NCI-H226 (cell line): ENCODE data around the gene KCNIP1.

Experiments
- DNase-seq: peaks from one replicate; pipeline ENCODE4 v3.0.0-alpha.2; 2015

KCNIP1 gene

DNA sequence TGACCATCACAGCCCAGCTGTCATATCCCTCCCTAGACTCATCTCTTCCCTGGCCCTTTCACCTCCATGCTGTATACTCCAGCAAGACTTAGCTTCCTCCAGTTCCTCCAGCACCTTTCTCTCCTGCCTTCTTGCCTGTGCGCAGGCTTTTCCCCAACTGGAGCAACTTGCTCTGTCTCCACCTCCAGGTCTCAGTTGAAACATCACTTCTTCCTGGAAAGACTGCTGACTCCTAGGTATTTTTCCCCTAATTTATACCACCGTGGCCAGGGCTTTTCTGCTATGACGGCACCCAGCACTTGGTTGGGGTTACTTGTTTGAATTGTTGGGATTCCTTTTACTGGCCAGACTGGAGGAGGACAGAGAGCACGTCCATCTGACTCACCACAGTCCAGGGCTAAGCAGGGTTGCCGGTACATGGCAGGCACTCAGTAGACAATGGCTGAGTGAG is 67.5 kb downstream of the KCNIP1 start:
- DNase-seq: peak; percentile 92

DNA sequence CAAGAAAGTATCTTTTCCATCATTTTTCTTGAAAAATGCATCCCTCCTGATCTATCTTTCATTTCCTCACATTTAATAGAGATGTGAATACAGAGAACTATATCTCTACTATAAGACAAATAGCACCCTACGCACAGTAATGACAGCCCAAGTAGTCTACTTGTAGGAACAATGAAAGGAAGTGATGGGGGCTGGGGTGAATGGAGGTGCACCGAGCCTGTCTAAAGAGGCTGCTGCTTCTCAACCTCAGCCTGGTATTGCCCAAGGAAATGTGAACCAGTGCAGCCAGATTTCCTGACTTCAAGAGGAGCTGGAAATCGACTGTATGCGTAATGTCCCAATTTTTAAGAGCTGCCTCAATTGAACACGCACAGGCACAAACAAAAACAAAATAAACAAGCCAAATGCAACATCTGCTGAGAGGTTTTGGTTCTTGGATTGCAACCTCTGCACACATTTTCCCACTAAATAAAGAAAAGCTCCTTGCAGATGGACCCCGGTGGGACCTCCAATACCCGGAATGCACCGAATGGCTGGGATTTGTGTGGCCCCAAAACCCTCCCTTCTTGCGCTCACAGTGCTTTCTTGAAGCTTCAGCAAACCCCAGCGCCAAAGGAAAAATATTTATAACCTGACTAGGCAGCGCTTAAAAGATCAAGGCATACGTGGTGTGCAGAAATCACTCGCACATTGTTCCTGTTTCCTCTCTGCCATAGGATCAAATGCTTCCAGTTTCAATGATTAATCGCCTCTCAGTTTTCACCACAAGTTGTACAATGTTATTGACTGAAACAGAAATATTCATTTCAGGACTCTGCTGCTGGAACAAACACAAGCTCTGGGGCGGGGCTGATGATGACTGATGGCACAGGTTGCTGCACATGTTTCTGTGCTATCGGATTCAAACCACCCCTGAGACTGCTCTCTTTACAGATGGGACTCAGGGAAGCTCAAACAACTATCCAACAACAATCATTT is 68.3 kb downstream of the KCNIP1 start:
- no peak for DNase-seq

DNA sequence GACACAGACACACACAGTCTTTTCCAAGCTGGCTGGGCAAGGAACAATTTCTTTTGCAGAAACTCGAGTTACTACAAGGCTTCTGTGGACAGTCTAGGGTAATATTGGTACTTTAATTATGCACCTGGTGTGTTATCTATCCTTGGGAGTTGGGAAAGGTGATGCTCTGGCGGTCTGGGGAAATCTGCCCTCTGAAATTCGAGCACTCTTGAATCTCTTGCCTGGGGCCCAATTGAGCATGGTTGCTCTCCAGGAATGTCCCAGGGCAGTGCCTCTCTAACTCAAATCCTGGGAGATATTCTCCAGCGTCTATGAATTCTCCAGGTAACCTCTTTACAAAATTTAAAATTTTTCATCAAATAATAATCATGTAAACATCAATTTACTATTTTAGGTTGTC is 69.3 kb downstream of the KCNIP1 start:
- DNase-seq: no peak

DNA sequence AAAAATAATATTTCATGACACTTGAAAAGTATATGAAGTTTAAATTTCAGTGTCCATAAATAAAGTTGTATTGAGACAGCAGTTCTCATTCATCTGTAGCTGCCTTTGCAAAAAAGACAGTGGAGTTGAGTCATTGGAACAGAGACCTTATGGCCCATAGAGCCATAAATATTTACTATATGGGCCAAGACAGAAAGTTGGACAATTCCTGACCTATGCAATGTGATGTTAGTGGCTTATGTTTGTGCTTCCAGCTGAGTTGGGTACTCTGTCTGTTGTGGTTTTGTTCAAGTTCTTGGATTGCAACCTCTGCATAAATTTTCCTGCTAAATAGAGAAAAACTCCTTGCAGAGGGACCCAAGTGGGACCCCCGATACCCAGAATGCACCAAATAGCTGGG is 69.8 kb downstream of the KCNIP1 start:
- DNase-seq: no peak

DNA sequence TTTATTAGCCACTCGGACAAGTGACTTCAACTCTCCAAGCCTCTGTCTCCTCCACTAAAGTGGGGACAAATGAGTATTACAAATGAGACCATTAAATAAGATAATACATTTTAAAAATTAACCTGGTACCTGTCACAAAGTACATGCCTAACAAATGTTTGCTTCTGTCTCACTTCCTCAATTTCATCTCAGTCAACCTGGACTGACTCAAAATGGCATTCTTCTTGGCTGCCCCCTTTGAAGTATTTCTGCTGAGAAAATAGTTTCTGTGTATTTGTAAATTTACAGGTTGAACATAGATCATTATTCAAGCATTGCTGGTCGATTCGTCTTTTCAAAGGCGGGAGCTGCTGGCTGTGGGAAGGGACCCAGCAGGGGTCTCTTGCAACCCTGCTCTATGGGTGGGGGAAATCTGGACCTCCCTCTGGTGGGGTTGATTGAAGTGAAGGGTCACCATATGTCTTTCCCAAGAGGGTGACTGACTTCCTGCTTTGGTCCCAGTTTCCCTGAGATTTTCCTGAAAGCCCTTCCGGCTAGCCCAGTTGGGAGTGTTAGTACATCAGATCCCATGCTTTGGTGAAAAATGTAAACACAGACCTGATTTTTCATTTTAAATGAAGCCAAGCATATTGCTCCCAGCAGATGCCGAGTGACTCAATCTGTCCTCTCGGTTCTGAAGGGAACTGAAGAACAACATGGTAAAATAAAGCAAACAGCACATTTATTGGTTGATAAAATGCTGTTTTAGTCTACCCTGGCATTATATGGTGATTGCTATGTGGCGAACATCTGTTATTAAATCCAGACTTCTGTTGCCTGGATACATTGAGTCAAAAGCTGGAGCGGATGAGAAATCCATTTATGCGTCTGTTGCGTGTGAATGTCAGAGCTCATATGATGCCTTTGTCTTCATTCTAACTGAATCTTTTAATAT is 73.0 kb downstream of the KCNIP1 start:
- no peak for DNase-seq

DNA sequence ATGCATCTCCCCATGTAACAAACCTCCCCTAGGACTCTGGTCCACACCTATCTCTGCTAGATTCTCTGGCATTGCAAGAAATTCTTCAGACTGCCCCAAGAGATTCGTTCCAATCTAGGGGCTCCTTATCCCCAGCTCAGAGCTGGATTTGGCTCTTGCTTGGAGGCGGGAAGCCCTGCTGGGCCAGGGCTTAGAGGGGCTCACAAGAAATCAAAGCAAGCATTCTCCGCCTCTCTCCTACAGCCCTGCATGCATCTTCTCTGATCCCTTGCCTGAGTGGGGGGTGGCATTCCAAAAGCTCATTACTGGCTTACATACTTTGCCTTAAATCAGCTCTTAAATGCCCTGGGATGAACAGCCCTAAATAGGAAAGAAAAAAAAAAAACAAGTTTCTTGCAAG is 75.8 kb downstream of the KCNIP1 start:
- no peak for DNase-seq

DNA sequence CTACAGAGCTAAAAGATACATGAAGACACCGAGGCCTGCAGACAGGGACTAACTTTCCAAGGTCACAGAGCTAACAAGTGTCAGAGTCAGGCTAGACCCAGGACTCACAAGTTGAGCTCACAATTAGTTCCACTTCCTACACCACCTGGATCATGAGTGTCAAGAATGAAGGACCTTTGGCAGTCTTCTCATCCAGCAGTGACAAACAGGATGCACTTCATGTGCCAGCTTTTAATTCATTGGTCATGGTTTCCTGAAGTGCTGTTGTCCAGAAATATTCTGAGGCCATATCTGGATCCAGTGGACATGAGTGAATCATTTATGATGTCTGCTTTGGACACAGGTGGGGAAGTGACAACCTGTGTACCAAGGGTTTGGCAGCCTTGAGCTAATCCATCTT is 77.4 kb downstream of the KCNIP1 start:
- DNase-seq: no peak

DNA sequence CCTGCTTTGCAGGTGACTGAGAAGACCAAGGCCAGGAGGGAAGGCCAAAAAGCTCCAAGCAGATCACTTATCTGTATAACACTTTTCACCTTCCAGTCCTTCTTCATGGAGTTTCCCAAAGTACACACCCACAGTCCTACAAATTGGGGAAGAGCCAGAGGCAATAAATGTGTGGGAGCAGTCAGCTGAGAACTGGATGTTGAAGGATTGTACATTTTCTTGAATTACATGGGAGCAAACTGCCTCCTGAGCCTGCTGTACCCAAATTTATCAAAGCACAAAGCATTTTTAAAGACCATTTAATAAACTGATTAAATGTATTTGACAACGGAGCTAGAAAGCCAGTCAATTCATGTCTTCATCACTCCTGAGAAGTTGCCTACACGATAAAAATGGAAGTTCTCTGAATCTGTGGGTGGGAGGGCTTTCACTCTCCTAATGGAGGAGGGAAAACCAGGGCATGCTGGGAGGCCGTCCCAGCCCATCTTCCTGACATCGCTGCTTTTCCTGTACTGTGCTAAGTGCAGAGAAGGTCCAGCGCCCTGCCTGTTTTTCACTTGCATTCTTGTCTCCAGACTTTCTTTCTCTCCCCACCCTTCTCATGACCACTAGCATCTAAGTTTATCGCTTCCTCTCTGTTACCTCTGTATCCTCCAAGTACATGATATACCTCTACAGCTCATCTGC is 79.0 kb downstream of the KCNIP1 start:
- no peak for DNase-seq

DNA sequence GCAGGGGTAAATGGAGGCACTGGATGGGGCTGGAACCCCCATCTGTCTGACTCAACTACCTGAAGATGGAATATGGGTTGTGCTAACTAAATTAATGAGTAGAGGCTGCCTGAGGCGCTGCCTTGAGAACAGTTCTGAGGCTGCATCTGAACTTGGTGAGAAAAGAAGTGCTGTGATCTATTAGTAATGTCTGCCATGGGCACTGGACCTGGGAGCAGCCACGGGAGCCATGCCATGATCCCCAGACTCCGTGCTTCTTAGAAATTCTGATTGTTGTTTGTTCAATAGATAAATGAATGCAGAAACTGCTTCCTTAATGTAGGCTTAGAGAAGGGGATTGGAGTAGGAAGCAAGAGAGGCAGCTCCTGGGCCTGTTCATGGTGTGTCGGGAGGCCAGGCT is 80.2 kb downstream of the KCNIP1 start:
- DNase-seq: no peak

DNA sequence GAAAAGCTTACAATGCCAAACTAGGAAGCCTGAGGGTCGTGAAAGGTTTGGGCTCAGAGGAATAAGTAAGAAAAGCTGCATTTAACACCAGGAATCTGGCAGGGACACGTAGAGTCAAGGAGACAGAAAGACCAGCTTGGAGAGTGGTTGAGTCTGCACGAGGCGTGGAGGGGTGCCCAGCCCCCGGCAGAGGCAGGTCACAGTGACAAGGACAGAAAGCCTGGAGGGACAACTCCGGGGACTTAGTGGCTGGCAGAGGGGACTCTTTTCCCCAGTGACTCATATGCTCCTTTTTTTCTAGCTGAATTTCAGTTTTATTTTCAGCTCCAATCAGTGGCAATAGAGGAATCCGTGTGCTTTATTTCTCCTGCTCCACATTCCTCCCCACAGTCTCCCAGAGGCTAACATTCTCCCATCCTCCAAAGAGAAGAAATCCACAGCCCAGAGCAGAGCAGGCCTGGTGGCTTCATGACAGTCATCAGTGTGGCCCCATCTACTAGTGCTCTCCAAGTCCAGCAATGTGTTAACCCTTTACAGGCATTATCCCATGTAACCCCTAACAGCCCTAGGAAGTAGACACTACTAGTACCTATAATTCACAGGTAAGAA is 80.7 kb downstream of the KCNIP1 start:
- DNase-seq: no peak

DNA sequence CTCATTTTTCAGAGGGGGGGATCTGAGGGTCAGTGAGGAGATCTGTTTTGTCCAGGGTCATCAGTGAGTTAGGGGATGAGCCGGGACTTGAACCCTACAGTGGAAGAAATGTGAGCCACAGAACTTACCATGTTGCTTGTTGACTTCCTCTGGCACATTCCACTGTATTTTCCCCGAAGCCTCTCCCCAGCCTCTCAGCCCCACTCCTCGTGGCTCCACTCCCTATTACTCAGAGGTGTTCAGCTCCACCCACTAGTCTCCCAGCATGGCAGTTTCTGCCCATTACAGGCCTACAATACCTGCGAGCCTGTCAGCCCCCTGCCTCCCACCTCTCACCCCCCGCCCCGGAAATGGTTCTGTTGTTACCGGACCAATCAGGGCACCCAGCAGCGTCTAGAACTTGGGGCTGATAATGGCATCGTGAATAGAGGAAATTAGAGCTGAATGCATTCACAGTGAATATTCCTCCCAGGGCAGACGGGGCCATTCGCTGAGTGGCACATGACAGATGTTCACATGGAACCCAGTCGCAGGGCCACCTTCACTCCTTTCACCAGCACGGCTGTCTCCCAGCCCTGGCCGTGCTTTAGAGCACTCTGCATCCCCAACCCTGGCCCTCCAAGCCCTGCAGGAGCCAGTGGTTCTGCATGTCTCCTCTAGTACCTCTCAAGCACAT is 81.6 kb downstream of the KCNIP1 start:
- peak; percentile 40 for DNase-seq

DNA sequence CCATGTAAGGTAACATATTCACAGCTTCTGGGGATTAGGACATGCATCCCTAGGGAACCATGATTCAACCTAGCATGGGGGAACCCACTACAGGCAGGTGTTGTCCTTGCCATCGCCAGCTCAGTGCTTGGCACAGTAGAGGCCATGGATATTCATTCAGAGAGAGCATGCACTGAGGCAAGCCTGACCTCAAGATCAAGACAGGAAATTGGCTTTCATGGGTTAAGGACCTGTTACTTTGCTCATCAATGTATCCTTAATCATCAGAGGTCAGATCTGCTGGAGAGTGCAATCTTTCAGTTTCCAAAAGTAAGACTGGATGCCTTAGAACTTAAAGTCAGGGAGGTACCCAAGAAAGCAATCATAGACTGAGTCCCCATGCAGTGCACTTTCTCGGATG is 84.0 kb downstream of the KCNIP1 start:
- no peak for DNase-seq

DNA sequence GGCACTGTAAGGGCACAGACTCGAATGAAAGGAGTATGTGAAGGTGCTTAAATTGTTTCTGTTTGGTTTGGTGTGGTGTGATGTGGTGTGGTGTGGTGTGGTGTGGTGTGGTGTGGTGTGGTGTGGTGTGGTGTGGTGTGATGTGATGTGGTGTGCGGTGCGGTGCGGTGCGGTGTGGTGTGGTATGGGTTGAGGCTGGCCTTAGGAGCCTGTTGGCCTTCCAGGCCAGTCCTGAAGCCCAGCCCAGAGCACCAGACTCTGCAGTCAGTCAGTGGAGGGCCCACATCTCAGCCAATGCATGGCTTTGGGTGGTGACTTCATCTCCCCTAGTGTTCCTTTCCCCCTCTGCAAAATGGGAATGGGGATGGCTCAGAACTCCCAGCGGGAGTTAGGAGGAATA is 85.8 kb downstream of the KCNIP1 start:
- DNase-seq: no peak

DNA sequence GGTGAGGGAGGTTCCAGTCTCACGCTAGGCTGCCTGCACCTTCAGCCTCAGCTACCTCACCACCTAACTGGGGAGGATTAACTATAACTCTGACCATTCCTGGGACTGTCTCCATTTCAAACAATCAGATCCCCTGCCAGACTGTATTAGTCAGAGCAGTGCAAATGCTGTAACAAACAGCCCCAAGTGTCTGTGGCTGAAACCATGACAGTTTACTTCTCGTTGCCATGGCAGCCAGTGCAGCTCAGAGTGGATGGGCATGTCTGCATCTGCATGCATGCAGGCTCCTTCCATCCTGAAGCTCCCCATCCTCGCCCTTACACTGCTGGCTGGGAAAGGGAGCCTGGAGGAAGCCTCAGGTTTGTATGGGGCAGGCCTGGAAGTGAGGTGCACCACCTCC is 86.7 kb downstream of the KCNIP1 start:
- no peak for DNase-seq

DNA sequence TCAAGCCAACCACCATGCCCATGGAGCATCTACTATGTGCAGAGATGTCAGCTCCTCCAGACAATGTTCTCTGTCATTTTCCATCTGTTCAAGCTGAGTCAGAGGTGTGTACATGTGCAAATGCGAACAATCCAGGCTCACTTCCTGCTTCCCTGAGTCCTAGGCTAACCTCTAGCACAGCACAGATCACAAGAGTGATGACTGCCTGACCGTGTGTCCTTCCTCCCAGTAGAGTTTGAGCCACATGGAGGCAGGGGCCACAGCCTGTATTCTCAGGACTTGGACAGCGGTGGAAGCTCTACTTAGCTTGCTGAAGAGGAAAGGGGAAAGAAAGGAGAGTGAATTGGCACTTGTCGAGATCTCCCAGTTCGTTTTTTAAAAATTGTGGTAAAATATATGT is 87.2 kb downstream of the KCNIP1 start:
- DNase-seq: no peak

DNA sequence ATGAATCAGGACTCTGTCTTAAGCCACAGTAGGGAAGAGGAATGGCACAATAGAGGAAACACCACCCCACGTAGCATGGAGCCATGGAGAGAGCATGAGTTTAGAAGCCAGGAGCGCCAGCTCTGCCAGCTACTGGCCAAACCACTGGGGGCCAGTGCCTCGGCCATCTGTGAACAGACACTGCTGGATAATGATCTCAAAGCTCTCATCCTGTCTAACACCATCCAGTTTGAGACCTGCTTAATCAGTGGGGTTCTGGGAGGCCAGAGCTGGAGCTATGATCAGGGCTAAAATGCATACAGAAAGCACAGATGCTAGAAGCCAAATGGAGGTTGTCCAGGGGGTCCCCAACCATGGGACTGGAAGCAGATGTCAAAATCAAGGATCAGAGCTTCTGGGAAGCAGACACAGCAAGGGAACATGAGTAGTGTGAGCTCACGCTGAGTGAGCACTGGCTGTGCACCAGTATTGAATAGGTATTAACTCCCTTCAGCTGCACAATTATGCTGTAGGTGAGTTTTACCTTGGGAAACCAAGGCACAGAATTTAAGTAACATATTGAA is 92.7 kb downstream of the KCNIP1 start:
- no peak for DNase-seq

DNA sequence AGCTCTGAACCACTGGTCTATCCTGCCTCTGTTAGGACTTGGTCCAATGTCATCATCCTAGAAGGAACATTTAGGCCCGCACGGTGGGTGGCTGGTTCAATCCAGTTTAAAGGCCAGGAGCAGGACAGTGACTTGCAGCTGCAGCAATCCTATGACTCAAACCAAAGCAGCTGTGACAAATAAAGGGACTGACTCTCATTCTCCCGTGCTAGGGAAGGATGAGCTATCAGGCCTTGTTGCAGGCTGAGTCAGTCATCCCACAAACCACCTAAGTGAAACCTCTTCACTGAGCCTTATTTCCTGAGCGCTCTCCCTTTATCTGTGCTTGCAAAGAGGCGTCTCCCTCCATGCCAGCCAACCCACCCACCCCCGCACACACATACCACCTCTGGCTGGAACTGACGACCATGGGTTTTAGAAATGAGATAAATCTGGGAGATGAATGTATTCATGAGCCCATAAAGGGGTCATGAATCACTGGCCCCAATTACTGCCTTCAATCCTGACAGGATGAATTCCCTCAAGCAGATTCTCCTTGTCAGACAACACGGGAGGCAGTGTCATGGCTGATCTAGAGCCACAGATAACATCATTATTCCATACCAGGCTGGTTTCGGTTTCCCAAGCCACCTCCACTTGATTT is 93.4 kb downstream of the KCNIP1 start:
- peak; percentile 94 for DNase-seq

DNA sequence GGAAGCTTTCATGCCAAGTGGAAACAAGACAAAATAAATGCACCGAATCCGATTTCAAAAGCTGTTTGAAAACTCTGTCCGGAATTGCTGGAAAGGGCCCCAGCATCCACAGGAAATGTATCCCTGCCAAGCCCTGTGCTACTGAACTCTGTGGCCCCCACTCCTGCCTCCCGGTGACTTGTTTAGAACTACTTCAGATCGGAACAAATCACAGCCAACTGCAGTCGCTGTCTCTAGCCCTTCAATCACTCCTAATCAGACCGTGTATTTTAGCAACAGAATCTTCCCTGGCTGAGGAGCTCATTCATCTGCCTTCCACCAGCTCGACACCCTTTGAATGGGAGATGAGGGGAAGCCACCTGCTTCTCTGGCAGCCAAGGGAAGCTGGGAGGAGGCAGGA is 94.1 kb downstream of the KCNIP1 start:
- peak; percentile 20 for DNase-seq

DNA sequence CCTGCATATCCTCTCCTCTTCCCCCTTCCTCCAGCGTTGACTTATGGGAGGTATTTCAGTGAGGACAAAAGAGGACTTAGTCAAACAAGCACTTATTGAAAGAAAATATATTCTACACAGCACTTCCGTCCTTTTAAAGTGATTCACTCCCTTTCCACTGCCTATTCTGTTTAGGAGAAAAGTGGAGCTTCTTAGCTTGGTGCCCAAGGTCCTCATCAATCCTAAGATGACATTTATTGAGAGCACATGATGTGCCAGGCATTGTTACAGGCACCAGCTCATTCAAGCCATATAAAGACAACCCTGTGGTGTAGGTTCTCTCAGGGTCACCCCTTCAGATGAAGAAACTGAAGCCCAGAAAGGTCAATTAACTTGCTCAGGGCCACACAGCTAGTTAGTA is 95.9 kb downstream of the KCNIP1 start:
- DNase-seq: no peak

DNA sequence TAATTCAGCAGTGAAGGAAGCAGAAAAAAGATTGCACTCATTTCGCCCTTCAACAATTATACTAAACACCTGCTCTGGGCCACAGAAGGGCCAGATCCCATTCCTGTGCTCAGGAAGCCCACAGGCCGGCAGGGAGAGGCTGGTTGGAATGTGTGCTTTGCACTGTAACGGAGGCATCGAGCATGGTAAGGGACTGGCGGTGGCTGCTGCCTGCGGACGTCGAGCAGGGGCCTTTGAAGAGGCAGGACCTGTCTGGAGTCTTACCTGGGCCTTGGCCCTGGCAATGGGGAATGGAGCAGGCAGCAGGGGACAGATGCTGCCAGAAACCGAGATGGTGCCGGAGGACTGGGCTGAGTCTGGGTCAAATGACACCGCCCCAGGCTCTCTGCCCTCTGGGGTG is 97.8 kb downstream of the KCNIP1 start:
- no peak for DNase-seq

DNA sequence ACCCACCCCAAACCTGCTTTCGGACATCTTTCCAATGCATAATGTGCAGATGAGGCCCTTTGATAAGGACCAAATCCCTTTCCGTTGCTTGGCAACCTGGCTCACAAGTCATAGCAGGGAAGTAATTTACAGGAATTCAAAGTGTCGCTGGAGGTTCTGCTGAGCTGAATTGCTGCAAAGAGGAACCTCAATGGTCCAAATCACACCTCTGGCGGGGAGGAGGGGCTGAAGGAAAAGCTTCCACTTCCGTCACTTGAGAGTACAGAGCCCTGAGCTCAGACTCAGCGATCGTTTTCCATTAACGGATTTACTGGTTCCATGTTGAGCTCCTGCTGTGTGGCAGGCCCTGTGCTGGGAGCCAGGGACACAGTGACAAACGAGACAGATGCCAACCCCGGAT is 99.3 kb downstream of the KCNIP1 start:
- no peak for DNase-seq
